Heart left ventricle (tissue), 13 donors: ENCODE measurements around the gene SF3A2.

ENCODE experiments used
- CTCF ChIP-seq, 12 donors: fragments of 200-600 bp; sonication (generic) in 4 of 12; IDR thresholded peaks; one replicate each; pipeline versions ENCODE4 v1.5.0 to v1.8.0; 2018 to 2022; ENCODE audit warnings: antibody characterized with exemption in 12 of 12, mild to moderate bottlenecking in 5 of 12
- POLR2A ChIP-seq, 2 donors: fragments of 450-650 bp; IDR thresholded peaks; one replicate each; pipeline ENCODE4 v1.6.1; 2017; ENCODE audit warnings: antibody characterized with exemption in 2 of 2, mild to moderate bottlenecking in 2 of 2, moderate library complexity in 2 of 2
- donor health status: ischemic (EF 13 %, LVEDD 7.1; RV severe dilation, severe dysfunction).
- donor health status: DM: no; HTN: yes; CAD: no.
- donor health status: DM: no; HTN: no; CAD: no.
- donor health status: ischemic (EF 25% LVEDD 6.9; RV normal size, moderate dysfunction).
- donor health status: ischemic (EF 25% LVEDD 5.7; RV mildly dilated, moderate dysfunction).
- donor health status: ischemic (EF 35%, LVEDD 5.7; RV mildly dilated, moderate dysfunction).
- donor health status: nonischemic (EF 11% LVEDD 7.7; RV severe dilation, severe dysfunction).
- donor health status: DM: yes; HTN: yes; CAD: no.
- donor health status: PGD.
- donor health status: ischemic (EF 29% LVEDD 5.4; RV normal size, mild dysfunction).
- donor health status: nonischemic (EF 23%, LVEDD 6.1; RV moderate dilation, normal function).

- TF ChIP-seq CTCF (IDR thresholded peaks at IDR 0.05) (no peak), POLR2A (IDR thresholded peaks at IDR 0.05) (no peak)
Observed at GRCh38 chr19:2280633-2281264, 44.1 kb downstream of the SF3A2 start.
